T-helper 1 cell treated with Interleukin-12 subunit alpha and Interleukin-12 subunit beta and Interleukin-4 antibody, amounts not matched to agents 30 μg/mL and 1 μg/mL, for 36 hours (primary cell): Measurements from ENCODE around the gene CCL11.
"Not testable (repeated sequence)": the region's sequence is repeated elsewhere in the genome, so short reads cannot be mapped to it uniquely, and the experiment has no call there.

Experiments used
- H3K27ac Mint-ChIP-seq: one replicate; pipeline ENCODE4 v1.8.0; 2021; ENCODE audit warnings: mild to moderate bottlenecking, mixed read lengths
- H3K27me3 Mint-ChIP-seq: one replicate; pipeline ENCODE4 v1.8.0; 2021; ENCODE audit warnings: low read depth, mixed read lengths
- H3K36me3 Mint-ChIP-seq: one replicate; pipeline ENCODE4 v1.8.0; 2021; ENCODE audit warnings: low read depth, mixed read lengths
- H3K4me1 Mint-ChIP-seq: one replicate; pipeline ENCODE4 v1.8.0; 2021; ENCODE audit warnings: low read depth, mixed read lengths
- H3K4me3 Mint-ChIP-seq: one replicate; pipeline ENCODE4 v1.8.0; 2021; ENCODE audit warnings: mild to moderate bottlenecking, moderate library complexity, mixed read lengths
- H3K9me3 Mint-ChIP-seq: one replicate; pipeline ENCODE4 v1.8.0; 2021; ENCODE audit warnings: mixed read lengths

Gene CCL11

DNA sequence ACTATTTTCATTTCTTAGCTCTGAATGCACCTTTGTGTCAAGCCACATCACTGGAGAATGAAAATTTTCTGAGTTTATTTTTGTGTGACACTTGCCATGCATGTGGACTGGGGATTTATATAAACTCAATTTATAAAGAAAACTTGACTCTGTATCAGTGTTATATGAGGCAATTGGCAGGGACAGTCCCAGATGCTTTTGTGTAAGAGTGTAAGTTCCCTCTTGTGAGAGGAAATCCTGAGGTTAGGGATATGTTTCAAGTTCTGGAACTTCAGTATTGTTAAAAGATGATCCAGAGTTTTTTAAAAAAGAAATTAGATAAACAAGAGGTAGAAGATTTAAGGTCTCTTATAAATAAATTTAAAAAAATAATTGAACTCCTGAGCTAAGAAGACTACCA is 22.8 kb downstream of the CCL11 start:
- Mint-ChIP-seq H3K4me3 (no peak overlapping the region), H3K36me3 (no peaks in the 10 kb centered on the region), H3K4me1 (peaks cover 36% of the 10 kb centered on the region), H3K9me3 (no peaks in the 10 kb centered on the region), H3K27ac (peak overlapping the region; percentile 18), H3K27me3 (peaks cover 30% of the 10 kb centered on the region)

DNA sequence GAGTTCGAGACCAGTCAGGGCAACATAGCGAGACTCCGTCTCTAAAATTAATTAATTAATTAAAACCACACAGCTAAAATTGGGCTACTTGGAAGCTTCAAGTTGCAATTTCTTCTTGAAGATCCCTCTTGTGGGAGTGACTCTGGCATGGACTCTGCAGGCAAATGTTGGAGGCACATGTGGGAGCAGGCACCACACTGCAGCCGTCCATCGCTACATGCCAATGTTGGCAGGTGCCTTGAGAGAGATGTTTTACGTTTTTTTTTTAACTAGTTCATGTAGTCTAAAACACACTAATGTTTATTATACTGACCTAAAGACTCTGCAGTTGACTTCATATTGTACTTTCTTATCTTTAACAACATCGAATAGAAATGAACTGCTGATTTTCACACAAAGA is 25.7 kb downstream of the CCL11 start:
- Mint-ChIP-seq H3K27ac (no peak overlapping the region), H3K9me3 (no peaks in the 10 kb centered on the region), H3K4me3 (no peak overlapping the region), H3K27me3 (peaks cover 51% of the 10 kb centered on the region), H3K36me3 (no peaks in the 10 kb centered on the region), H3K4me1 (peaks cover 26% of the 10 kb centered on the region)

DNA sequence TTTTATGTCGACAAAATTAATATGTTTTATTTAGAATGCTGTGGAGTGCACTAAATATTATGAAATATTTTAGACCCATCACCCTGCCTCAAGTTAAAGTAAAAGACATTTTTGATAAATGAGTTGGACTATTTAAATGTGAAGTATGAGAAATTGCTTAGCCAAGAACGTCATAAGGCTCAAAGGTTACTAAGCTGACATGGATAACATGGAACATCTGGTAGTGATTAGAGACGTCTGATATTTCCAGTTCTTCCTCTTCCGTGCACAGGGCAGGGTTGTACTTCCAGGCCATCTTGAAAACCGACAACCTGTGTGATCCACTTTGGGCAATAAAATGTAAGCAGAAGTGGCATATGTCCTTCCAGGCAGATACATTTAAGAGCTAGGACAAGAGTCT is 26.5 kb downstream of the CCL11 start:
- Mint-ChIP-seq H3K4me3 (no peak overlapping the region), H3K9me3 (no peaks in the 10 kb centered on the region), H3K36me3 (no peaks in the 10 kb centered on the region), H3K27me3 (peaks cover 53% of the 10 kb centered on the region), H3K27ac (no peak overlapping the region), H3K4me1 (peaks cover 20% of the 10 kb centered on the region)

DNA sequence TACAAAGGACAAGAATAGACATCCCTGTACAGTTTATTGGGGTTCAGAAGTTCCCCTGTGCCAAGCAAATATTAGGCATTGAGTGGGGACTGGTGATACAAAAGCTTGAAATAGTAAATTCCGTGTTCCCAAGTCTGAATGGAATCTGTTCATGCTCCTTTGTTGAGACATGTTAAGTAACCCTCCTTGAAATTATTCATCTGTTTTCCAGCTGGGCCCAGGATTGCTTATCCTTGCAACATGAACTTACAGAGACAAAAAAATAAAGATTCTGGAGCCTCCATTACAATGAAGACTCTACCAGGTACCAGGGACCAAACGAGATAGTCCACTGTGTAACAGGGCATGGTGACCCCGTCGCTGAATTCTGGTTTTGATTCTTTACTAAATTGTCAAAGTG is 27.6 kb downstream of the CCL11 start:
- Mint-ChIP-seq H3K4me3 (no peak overlapping the region), H3K27me3 (peaks cover 56% of the 10 kb centered on the region), H3K4me1 (peaks cover 9% of the 10 kb centered on the region), H3K27ac (no peak overlapping the region), H3K9me3 (no peaks in the 10 kb centered on the region), H3K36me3 (no peaks in the 10 kb centered on the region)

DNA sequence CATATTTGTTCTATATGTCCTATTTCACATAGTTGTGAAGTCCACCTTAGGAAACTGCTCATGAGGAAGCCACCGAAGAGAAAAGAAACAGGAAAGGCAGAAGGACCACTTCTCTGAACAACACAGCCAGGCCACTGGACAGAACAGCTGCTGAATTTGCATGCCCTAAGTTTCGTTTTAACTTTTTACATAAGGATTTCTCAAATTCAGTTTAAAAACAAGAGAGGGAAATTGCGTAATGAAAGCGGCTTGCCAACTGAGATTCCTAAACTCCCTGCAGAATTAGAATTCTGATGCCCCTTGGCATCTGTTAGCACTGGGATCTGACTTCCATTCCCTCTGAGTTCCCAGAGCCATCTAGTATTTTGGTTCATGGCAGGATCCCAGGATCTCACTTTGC is 28.7 kb downstream of the CCL11 start:
- H3K4me1 Mint-ChIP-seq: peaks cover 3% of the 10 kb centered on the region
- no peaks in the 10 kb centered on the region for H3K9me3 Mint-ChIP-seq
- H3K4me3 Mint-ChIP-seq: no peak overlapping the region
- H3K27ac Mint-ChIP-seq: no peak overlapping the region
- H3K27me3 Mint-ChIP-seq: peaks cover 59% of the 10 kb centered on the region
- no peaks in the 10 kb centered on the region for H3K36me3 Mint-ChIP-seq

DNA sequence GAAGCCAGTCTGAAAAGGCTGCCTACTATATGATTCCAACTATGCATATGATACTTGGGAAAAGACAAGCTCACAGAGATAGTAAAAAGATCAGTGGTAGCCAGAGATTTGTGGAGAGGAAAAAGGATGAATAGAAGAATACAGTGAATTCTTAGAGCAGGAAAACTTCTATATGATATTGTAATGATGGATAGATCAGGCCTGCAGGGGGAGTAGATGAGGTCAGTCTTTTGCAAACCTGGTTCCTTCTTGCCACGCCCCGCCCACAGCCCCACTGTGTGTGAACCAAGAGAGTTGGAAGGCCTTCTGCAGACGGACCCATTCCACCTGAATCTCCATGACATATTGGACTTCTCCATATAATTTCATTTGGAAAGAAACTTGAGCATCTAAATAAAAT is 32.9 kb downstream of the CCL11 start:
- no peaks in the 10 kb centered on the region for H3K9me3 Mint-ChIP-seq
- no peak overlapping the region for H3K4me3 Mint-ChIP-seq
- H3K27me3 Mint-ChIP-seq: peaks cover 45% of the 10 kb centered on the region
- H3K4me1 Mint-ChIP-seq: no peaks in the 10 kb centered on the region
- H3K36me3 Mint-ChIP-seq: no peaks in the 10 kb centered on the region
- H3K27ac Mint-ChIP-seq: no peak overlapping the region

DNA sequence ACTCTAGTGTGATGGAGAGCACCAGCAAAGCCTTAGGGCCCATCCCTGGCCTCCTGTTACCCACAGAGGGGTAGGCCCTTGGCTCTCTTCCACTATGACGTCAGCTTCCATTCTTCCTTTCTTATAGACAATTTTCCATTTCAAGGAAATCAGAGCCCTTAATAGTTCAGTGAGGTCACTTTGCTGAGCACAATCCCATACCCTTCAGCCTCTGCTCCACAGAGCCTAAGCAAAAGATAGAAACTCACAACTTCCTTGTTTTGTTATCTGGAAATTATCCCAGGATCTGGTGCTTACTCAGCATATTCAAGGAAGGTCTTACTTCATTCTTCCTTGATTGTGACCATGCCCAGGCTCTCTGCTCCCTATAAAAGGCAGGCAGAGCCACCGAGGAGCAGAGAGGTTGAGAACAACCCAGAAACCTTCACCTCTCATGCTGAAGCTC is 33.5 kb downstream of the CCL11 start, which contains the start of gene CCL8:
Gene CCL8, plus strand, starts transcription at position 397 of the 445 bp plus-strand sequence. CDS start 67 bp downstream, outside the sequence.
- Mint-ChIP-seq H3K4me3 (no peak within 1 kb of the TSS), H3K9me3 (no peaks in the 10 kb centered on the region), H3K36me3 (no peaks in the 10 kb centered on the region), H3K27ac (no peak within 1 kb of the TSS), H3K27me3 (peaks cover 46% of the 10 kb centered on the region), H3K4me1 (no peaks in the 10 kb centered on the region)

DNA sequence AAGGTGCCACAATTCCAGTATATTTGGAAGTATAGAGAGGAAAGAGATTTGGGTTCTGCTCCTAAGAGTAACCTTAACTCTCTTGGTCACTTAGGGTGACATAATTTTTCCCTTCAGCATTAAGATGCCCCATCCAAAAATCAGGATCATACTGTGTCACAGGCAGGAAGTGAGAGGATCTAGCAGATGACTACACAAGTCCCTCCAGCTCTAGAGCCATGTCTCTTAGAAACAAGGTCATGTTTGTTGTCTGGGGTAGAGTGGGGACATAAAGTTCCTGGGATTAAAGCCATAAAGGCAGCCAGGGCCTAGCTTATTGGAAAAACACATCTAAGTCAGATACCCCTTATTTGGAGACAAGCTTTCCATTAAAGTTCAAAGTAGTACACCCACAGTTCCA is 36.4 kb downstream of the CCL11 start:
- Mint-ChIP-seq H3K4me1 (no peaks in the 10 kb centered on the region), H3K27ac (no peak overlapping the region), H3K4me3 (no peak overlapping the region), H3K27me3 (peaks cover 45% of the 10 kb centered on the region), H3K36me3 (no peaks in the 10 kb centered on the region), H3K9me3 (no peaks in the 10 kb centered on the region)

DNA sequence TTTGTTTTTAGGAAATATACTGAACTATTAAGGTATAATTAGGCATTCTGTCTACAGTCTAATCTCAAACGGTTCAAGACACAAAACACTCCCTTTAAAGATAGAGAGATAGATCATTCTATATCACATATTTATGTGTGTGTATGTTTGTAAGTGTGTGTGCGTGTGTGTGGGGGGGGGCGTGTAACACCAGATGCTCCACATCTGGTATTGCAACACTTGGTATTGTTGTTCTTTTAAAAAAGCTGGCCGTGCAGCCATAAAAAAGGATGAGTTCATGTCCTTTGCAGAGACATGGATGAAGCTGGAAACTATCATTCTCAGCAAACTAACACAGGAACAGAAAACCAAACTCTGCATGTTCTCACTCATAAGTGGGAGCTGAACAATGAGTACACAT is 42.0 kb downstream of the CCL11 start:
- H3K4me3 Mint-ChIP-seq, H3K27ac Mint-ChIP-seq, H3K4me1 Mint-ChIP-seq, H3K9me3 Mint-ChIP-seq, H3K36me3 Mint-ChIP-seq: not testable (repeated sequence)
- H3K27me3 Mint-ChIP-seq: peaks cover 64% of the 10 kb centered on the region

DNA sequence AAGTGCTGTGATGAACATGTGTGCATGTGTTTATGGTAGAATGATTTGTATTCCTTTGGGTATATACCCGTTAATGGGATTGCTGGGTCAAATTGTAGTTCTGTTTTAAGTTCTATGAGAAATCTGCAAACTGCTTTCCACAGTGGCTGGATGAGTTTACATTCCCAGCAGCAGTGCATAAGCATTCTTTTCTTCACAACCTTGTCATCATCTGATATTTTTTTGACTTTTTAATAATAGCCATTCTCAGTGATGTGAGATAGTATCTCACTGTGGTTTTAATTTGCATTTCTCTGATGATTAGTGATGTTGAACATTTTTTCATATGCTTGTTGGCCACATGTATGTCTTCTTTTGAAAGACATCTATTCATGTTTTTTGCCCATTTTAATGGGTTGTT is 52.2 kb downstream of the CCL11 start:
- Mint-ChIP-seq H3K27me3 (peaks cover 66% of the 10 kb centered on the region), H3K27ac (no peak overlapping the region)

More for the DNA sequence above, 52.2 kb downstream of the CCL11 start:
- H3K4me1 Mint-ChIP-seq: no peaks in the 10 kb centered on the region
- H3K9me3 Mint-ChIP-seq: no peaks in the 10 kb centered on the region
- no peaks in the 10 kb centered on the region for H3K36me3 Mint-ChIP-seq
- H3K4me3 Mint-ChIP-seq: no peak overlapping the region
